Trophoblast cell (in vitro differentiated cells and primary cell): Measurements from ENCODE around the gene GRM2.

ENCODE experiments used
- DNase-seq, 2 donors: peaks; one replicate each; pipeline ENCODE4 v3.0.0-alpha.2; 2016
- H2AFZ ChIP-seq: 2 replicates; pipeline ENCODE4 v1.6.1; 2013; ENCODE audit warnings: low read length, moderate library complexity, mild to moderate bottlenecking; ENCODE audit not compliant: insufficient read depth, poor library complexity
- H2AK5ac ChIP-seq: 2 replicates; pipeline ENCODE4 v1.6.1; 2013; ENCODE audit warnings: mild to moderate bottlenecking, low read length
- H2BK120ac ChIP-seq: 2 replicates; pipeline ENCODE4 v1.6.1; 2013; ENCODE audit warnings: low read length, mild to moderate bottlenecking, moderate library complexity; ENCODE audit not compliant: insufficient read depth, poor library complexity
- H2BK12ac ChIP-seq: 2 replicates; pipeline ENCODE4 v1.6.1; 2013; ENCODE audit warnings: mild to moderate bottlenecking, low read length, moderate library complexity
- H2BK5ac ChIP-seq: 2 replicates; pipeline ENCODE4 v1.6.1; 2013; ENCODE audit warnings: low read length, low read depth, moderate library complexity, mild to moderate bottlenecking; ENCODE audit not compliant: poor library complexity
- H3K14ac ChIP-seq: 2 replicates; pipeline ENCODE4 v1.6.1; 2013; ENCODE audit warnings: mild to moderate bottlenecking, low read length
- H3K18ac ChIP-seq: 2 replicates; pipeline ENCODE4 v1.6.1; 2013; ENCODE audit warnings: mild to moderate bottlenecking, low read length
- H3K23ac ChIP-seq: 2 replicates; pipeline ENCODE4 v1.6.1; 2013; ENCODE audit warnings: low read length
- H3K27ac ChIP-seq: 2 replicates; pipeline ENCODE4 v1.5.1; 2013; ENCODE audit warnings: low read depth, mild to moderate bottlenecking, inconsistent platforms, low read length, moderate library complexity
- H3K27me3 ChIP-seq: 2 replicates; pipeline ENCODE4 v1.6.1; 2013; ENCODE audit warnings: inconsistent platforms, mild to moderate bottlenecking, low read length, moderate library complexity; ENCODE audit not compliant: insufficient read depth
- H3K36me3 ChIP-seq, 2 experiments: 1 replicate in 1 of 2; 2 replicates in 1 of 2; pipeline ENCODE4 v1.6.1; 2013; ENCODE audit warnings: low read length in 2 of 2, mild to moderate bottlenecking in 2 of 2, moderate library complexity in 1 of 2; ENCODE audit not compliant: insufficient read depth in 2 of 2, control insufficient read depth in 1 of 2
- H3K4ac ChIP-seq: 2 replicates; pipeline ENCODE4 v1.6.1; 2013; ENCODE audit warnings: low read depth, mild to moderate bottlenecking, low read length, moderate library complexity
- H3K4me1 ChIP-seq, 2 experiments: 1 replicate in 1 of 2; 2 replicates in 1 of 2; pipeline ENCODE4 v1.6.1; 2013; ENCODE audit warnings: low read length in 2 of 2, mild to moderate bottlenecking in 2 of 2, moderate library complexity in 1 of 2; ENCODE audit not compliant: insufficient read depth in 2 of 2, control insufficient read depth in 1 of 2
- H3K4me2 ChIP-seq: 2 replicates; pipeline ENCODE4 v1.6.1; 2013; ENCODE audit warnings: inconsistent platforms, mild to moderate bottlenecking, low read length, moderate library complexity
- H3K4me3 ChIP-seq: 2 replicates; pipeline ENCODE4 v1.5.1; 2013; ENCODE audit warnings: mild to moderate bottlenecking, low read depth, low read length, inconsistent platforms
- H3K79me1 ChIP-seq: one replicate; pipeline ENCODE4 v1.6.1; 2013; ENCODE audit warnings: low read length
- H3K79me2 ChIP-seq: 2 replicates; pipeline ENCODE4 v1.6.1; 2013; ENCODE audit warnings: low read length, mild to moderate bottlenecking; ENCODE audit not compliant: control insufficient read depth, insufficient read depth, poor library complexity
- H3K9ac ChIP-seq: 2 replicates; pipeline ENCODE4 v1.6.1; 2013; ENCODE audit warnings: mild to moderate bottlenecking, low read length
- H3K9me3 ChIP-seq: 2 replicates; pipeline ENCODE4 v1.6.1; 2013; ENCODE audit warnings: low read depth, mild to moderate bottlenecking, control low read depth, inconsistent platforms, low read length; ENCODE audit not compliant: insufficient read depth
- H4K12ac ChIP-seq: 2 replicates; pipeline ENCODE4 v1.6.1; 2013; ENCODE audit warnings: low read depth, mild to moderate bottlenecking, low read length, moderate library complexity
- H4K8ac ChIP-seq: 2 replicates; pipeline ENCODE4 v1.6.1; 2013; ENCODE audit warnings: low read depth, mild to moderate bottlenecking, low read length, moderate library complexity
- H4K91ac ChIP-seq: one replicate; pipeline ENCODE4 v1.6.1; 2013; ENCODE audit warnings: low read depth, mild to moderate bottlenecking, low read length, moderate library complexity
- WGBS: extraction: QIAGEN DNeasy Blood & Tissue Kit; methylation state at CpG from one replicate; pipeline ENCODE4 v1.1.7; 2013; ENCODE audit warnings: missing lambda C conversion rate; ENCODE audit not compliant: insufficient read length, insufficient coverage; ENCODE audit errors: extremely low coverage; 5-methylcytosine and 5-hydroxymethylcytosine counted together

Gene GRM2

GRCh38 chr3:51729042-51729633 lies 22.3 kb downstream of the GRM2 start:
- no peak for DNase-seq
- no peak overlapping the region for H2AK5ac ChIP-seq
- H2AFZ ChIP-seq = no peak overlapping the region
- H3K27me3 ChIP-seq = no peaks in the 10 kb centered on the region
- H3K18ac ChIP-seq = no peak overlapping the region
- H2BK5ac ChIP-seq = no peak overlapping the region
- no peak overlapping the region for H2BK12ac ChIP-seq
- H3K4me3 ChIP-seq = no peak overlapping the region
- no peak overlapping the region for H3K4ac ChIP-seq
- no peak overlapping the region for H4K8ac ChIP-seq
- H3K23ac ChIP-seq = no peak overlapping the region
- no peaks in the 10 kb centered on the region for H3K79me2 ChIP-seq
- H3K4me1 ChIP-seq = no peaks in the 10 kb centered on the region
- no peaks in the 10 kb centered on the region for H3K36me3 ChIP-seq
- H3K79me1 ChIP-seq = no peaks in the 10 kb centered on the region
- no peak overlapping the region for H2BK120ac ChIP-seq
- H4K91ac ChIP-seq = no peak overlapping the region
- no peak overlapping the region for H3K4me2 ChIP-seq
- no peak overlapping the region for H3K27ac ChIP-seq
- H3K9ac ChIP-seq = no peak overlapping the region
- H3K9me3 ChIP-seq = no peaks in the 10 kb centered on the region
- no peak overlapping the region for H4K12ac ChIP-seq
- H3K14ac ChIP-seq = no peak overlapping the region

DNA sequence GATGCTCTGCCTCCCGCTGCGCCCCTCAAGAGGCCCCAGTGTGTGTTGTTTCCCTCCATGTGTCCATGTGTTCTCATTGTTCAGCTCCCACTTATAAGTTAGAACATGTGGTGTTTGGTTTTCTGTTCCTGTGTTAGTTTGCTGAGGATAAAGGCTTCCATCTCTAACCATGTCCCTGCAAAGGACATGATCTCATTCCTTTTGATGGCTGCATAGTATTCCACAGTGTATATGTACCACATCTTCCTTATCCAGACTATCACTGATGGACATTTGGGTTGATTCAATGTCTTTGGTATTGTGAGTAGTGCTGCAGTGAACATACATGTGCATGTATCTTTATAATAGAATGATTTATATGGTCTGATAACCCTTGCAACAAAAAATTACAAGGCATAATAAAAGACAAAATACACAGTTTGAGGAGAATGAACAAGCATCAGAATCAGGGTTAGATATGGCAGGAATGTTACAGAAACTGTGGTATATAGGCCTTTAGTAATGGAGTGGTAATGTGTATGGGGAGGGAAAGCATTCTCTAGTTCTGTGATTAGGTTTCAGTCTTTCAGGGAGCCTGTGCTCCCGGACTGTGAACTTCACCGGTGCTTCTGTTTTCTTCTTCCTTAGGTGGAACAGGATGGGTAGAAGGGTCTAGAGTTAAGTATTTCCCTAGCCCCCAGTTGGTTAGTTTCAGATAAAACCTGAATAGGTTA lies 27.1 kb downstream of the GRM2 start:
- Histone ChIP-seq H4K91ac (no peak overlapping the region), H3K36me3 (no peaks in the 10 kb centered on the region), H2AFZ (no peak overlapping the region), H3K9ac (no peak overlapping the region), H3K79me1 (no peaks in the 10 kb centered on the region), H3K23ac (no peak overlapping the region), H3K79me2 (no peaks in the 10 kb centered on the region), H3K4me3 (no peak overlapping the region), H2BK120ac (no peak overlapping the region), H4K12ac (no peak overlapping the region), H2BK5ac (no peak overlapping the region), H4K8ac (no peak overlapping the region), H3K9me3 (no peaks in the 10 kb centered on the region), H3K14ac (no peak overlapping the region), H3K27ac (no peak overlapping the region), H3K4me2 (no peak overlapping the region), H3K4ac (no peak overlapping the region), H3K27me3 (no peaks in the 10 kb centered on the region), H3K18ac (no peak overlapping the region), H2BK12ac (no peak overlapping the region), H2AK5ac (no peak overlapping the region), H3K4me1 (peaks cover 0 to 4% of the 10 kb centered on the region in 2 experiments)
- no peak for DNase-seq
- WGBS = no CpG with 5 or more reads among the region's 4 CpGs

- no peak overlapping the region for H2AFZ ChIP-seq
- no peaks in the 10 kb centered on the region for H3K36me3 ChIP-seq
- H2BK12ac ChIP-seq = no peak overlapping the region
- H3K9ac ChIP-seq = no peak overlapping the region
- no peak overlapping the region for H3K27ac ChIP-seq
- H3K4ac ChIP-seq = no peak overlapping the region
- H2AK5ac ChIP-seq = no peak overlapping the region
- H4K91ac ChIP-seq = no peak overlapping the region
- no peak overlapping the region for H2BK5ac ChIP-seq
- H3K27me3 ChIP-seq = no peaks in the 10 kb centered on the region
- H3K4me1 ChIP-seq = peaks cover 0 to 4% of the 10 kb centered on the region in 2 experiments
- WGBS = no CpG with 5 or more reads among the region's 3 CpGs
- no peak overlapping the region for H4K12ac ChIP-seq
- DNase-seq = no peak
- H3K14ac ChIP-seq = no peak overlapping the region
- no peak overlapping the region for H3K4me2 ChIP-seq
- H3K9me3 ChIP-seq = no peaks in the 10 kb centered on the region
- no peak overlapping the region for H3K23ac ChIP-seq
- no peaks in the 10 kb centered on the region for H3K79me1 ChIP-seq
- H2BK120ac ChIP-seq = no peak overlapping the region
- H4K8ac ChIP-seq = no peak overlapping the region
- no peak overlapping the region for H3K18ac ChIP-seq
- H3K4me3 ChIP-seq = no peak overlapping the region
- no peaks in the 10 kb centered on the region for H3K79me2 ChIP-seq
Observed at GRCh38 chr3:51734572-51734907, 27.7 kb downstream of the GRM2 start.

GRCh38 chr3:51735039-51735438 lies 28.2 kb downstream of the GRM2 start:
- Histone ChIP-seq H3K79me2 (no peaks in the 10 kb centered on the region), H2AFZ (no peak overlapping the region), H3K14ac (no peak overlapping the region), H3K9ac (no peak overlapping the region), H3K4me2 (no peak overlapping the region), H2BK5ac (no peak overlapping the region), H4K8ac (no peak overlapping the region), H3K4me1 (peaks cover 0 to 4% of the 10 kb centered on the region in 2 experiments), H3K23ac (no peak overlapping the region), H3K27me3 (no peaks in the 10 kb centered on the region), H3K4ac (no peak overlapping the region), H3K18ac (no peak overlapping the region), H4K12ac (no peak overlapping the region), H3K4me3 (no peak overlapping the region), H3K79me1 (no peaks in the 10 kb centered on the region), H3K27ac (no peak overlapping the region), H2AK5ac (no peak overlapping the region), H3K36me3 (no peaks in the 10 kb centered on the region), H3K9me3 (no peaks in the 10 kb centered on the region), H4K91ac (no peak overlapping the region), H2BK12ac (no peak overlapping the region), H2BK120ac (no peak overlapping the region)
- DNase-seq = no peak
- WGBS = no CpG with 5 or more reads among the region's 3 CpGs
